ENCODE measurements around the gene B4GALNT1. TPM values are rescaled to one million over a fixed set of nuclear protein-coding genes. Genes with fewer than 3 reads are reported as not detected.

Gene B4GALNT1
- total and polyA plus RNA-seq, 2 of the 13 experiments (the other 11 are each of a cell fraction or from before 2014, with no cell fraction given): 4.5 to 5.4 TPM

GRCh38 chr12:57630891-57631433, 2.0 kb downstream of the B4GALNT1 start (continued):
- TF ChIP-seq FUBP1 (CRISPR knock-in tag; IDR thresholded peaks at IDR 0.05; ENCODE audit: borderline replicate concordance): no peak
- TF ChIP-seq NFKB2 (CRISPR knock-in tag; IDR thresholded peaks at IDR 0.05; ENCODE audit: borderline replicate concordance): no peak
- TF ChIP-seq PATZ1 (CRISPR knock-in tag; IDR thresholded peaks at IDR 0.05): peak; percentile 91
- TF ChIP-seq ZNF589 (CRISPR knock-in tag; conservative IDR thresholded peaks at IDR 0.05): no peak
- no peak for TF ChIP-seq ZNF430 (CRISPR knock-in tag; IDR thresholded peaks at IDR 0.05)
- TF ChIP-seq ZNF678 (CRISPR knock-in tag; IDR thresholded peaks at IDR 0.05): no peak
- TF ChIP-seq ZNF296 (CRISPR knock-in tag; conservative IDR thresholded peaks at IDR 0.05): no peak
- no peak for TF ChIP-seq ARNT2 (CRISPR knock-in tag; IDR thresholded peaks at IDR 0.05; ENCODE audit: low read depth)
- TF ChIP-seq EED (CRISPR knock-in tag; IDR thresholded peaks at IDR 0.05): no peak
- no peak for TF ChIP-seq ETV5 (CRISPR knock-in tag; IDR thresholded peaks at IDR 0.05; ENCODE audit: borderline replicate concordance)
- TF ChIP-seq ZNF740 (CRISPR knock-in tag; IDR thresholded peaks at IDR 0.05): peak; percentile 83
- TF ChIP-seq NR2C2 (CRISPR knock-in tag; IDR thresholded peaks at IDR 0.05; ENCODE audit: borderline replicate concordance): 0 out of 2 replicates have a peak, but pooled peaks have one; percentile 45
- no peak for TF ChIP-seq ZFP36L2 (CRISPR knock-in tag; IDR thresholded peaks at IDR 0.05)
- no peak for TF ChIP-seq ZNF383 (CRISPR knock-in tag; IDR thresholded peaks at IDR 0.05; ENCODE audit: borderline replicate concordance)
- TF ChIP-seq STAG1 (CRISPR knock-in tag; IDR thresholded peaks at IDR 0.05): no peak
- no peak for TF ChIP-seq SOX13 (IDR thresholded peaks at IDR 0.05)
- TF ChIP-seq SOX13 (CRISPR knock-in tag; conservative IDR thresholded peaks at IDR 0.05 in 1 of 2, IDR thresholded peaks at IDR 0.05 in 1 of 2): no peak
- TF ChIP-seq HNF4A (CRISPR knock-in tag; IDR thresholded peaks at IDR 0.05): 0 out of 2 replicates have a peak, but pooled peaks have one; percentile 7
